GM23338 (cell line): ENCODE data around the gene GBP6. TPM values are rescaled to one million over a fixed set of nuclear protein-coding genes. Genes with fewer than 3 reads are reported as not detected.
"Not testable (repeated sequence)": the region's sequence is repeated elsewhere in the genome, so short reads cannot be mapped to it uniquely, and the experiment has no call there.

Source experiments
- ATAC-seq: fragments of 200-7000 bp; cut with Tn5 transposase; 3 replicates; pipeline ENCODE4 v1.9.1; 2020
- DNase-seq: peaks from one replicate; pipeline ENCODE4 v3.0.0-alpha.2; 2015; ENCODE audit warnings: low spot score
- H2AFZ ChIP-seq: fragments of 200-600 bp; sonication (generic); 2 replicates; pipeline ENCODE4 v1.8.0; 2016; ENCODE audit warnings: antibody characterized with exemption, mild to moderate bottlenecking, moderate library complexity
- H3F3A ChIP-seq: fragments of 200-600 bp; sonication (generic); replicated peaks from 2 replicates; pipeline ENCODE4 v1.8.0; 2017; ENCODE audit warnings: antibody characterized with exemption, mixed run types, low read depth
- H3K27ac ChIP-seq: fragments of 200-600 bp; sonication (generic); 2 replicates; pipeline ENCODE4 v1.6.1; 2016; ENCODE audit warnings: low read depth
- H3K27me3 ChIP-seq: fragments of 200-600 bp; sonication (generic); 2 replicates; pipeline ENCODE4 v1.8.0; 2016; ENCODE audit warnings: mild to moderate bottlenecking, mixed run types, moderate library complexity; ENCODE audit not compliant: insufficient read depth
- H3K36me3 ChIP-seq: fragments of 200-600 bp; sonication (generic); 2 replicates; pipeline ENCODE4 v1.8.0; 2016; ENCODE audit warnings: mild to moderate bottlenecking; ENCODE audit not compliant: insufficient read depth
- H3K4me1 ChIP-seq: fragments of 200-600 bp; sonication (generic); 2 replicates; pipeline ENCODE4 v1.8.0; 2016; ENCODE audit warnings: mild to moderate bottlenecking, moderate library complexity; ENCODE audit not compliant: insufficient read depth
- H3K4me2 ChIP-seq: fragments of 200-600 bp; sonication (generic); 2 replicates; pipeline ENCODE4 v1.7.1; 2017; ENCODE audit warnings: mixed run types
- H3K4me3 ChIP-seq: fragments of 200-600 bp; sonication (generic); 2 replicates; pipeline ENCODE4 v1.6.1; 2016; ENCODE audit warnings: mixed run types
- H3K79me2 ChIP-seq: fragments of 200-600 bp; sonication (generic); replicated peaks from 2 replicates; pipeline ENCODE4 v1.8.0; 2017; ENCODE audit warnings: mild to moderate bottlenecking; ENCODE audit not compliant: insufficient read depth
- H3K9me2 ChIP-seq: fragments of 200-600 bp; sonication (generic); 2 replicates; pipeline ENCODE4 v1.8.0; 2017; ENCODE audit not compliant: insufficient read depth
- H4K20me1 ChIP-seq: fragments of 200-600 bp; sonication (generic); replicated peaks from 2 replicates; pipeline ENCODE4 v1.8.0; 2017; ENCODE audit warnings: mild to moderate bottlenecking; ENCODE audit not compliant: insufficient read depth
- H3K27ac Mint-ChIP-seq: 2 replicates; pipeline ENCODE4 v1.8.0; 2020; ENCODE audit warnings: inconsistent platforms, mild to moderate bottlenecking, moderate library complexity, mixed read lengths
- H3K27me3 Mint-ChIP-seq: 3 replicates; pipeline ENCODE4 v1.8.0; 2022; ENCODE audit warnings: low read depth, mild to moderate bottlenecking, moderate library complexity, mixed read lengths, inconsistent platforms; ENCODE audit not compliant: insufficient read depth, poor library complexity
- H3K36me3 Mint-ChIP-seq: 3 replicates; pipeline ENCODE4 v1.8.0; 2021; ENCODE audit warnings: low read depth, mild to moderate bottlenecking, inconsistent platforms, moderate library complexity, mixed read lengths
- H3K4me1 Mint-ChIP-seq: 3 replicates; pipeline ENCODE4 v1.8.0; 2020; ENCODE audit warnings: mild to moderate bottlenecking, inconsistent platforms, mixed read lengths
- H3K4me3 Mint-ChIP-seq: 3 replicates; pipeline ENCODE4 v1.8.0; 2021; ENCODE audit warnings: moderate library complexity, mild to moderate bottlenecking, inconsistent platforms, mixed read lengths
- H3K9me3 Mint-ChIP-seq: 3 replicates; pipeline ENCODE4 v1.8.0; 2020; ENCODE audit warnings: moderate library complexity, mild to moderate bottlenecking, inconsistent platforms, mixed read lengths
- JUNB ChIP-seq: IDR thresholded peaks from one replicate; pipeline ENCODE4 v1.6.1; 2016; ENCODE audit warnings: antibody characterized with exemption; ENCODE audit not compliant: unreplicated experiment
- ZNF114 ChIP-seq: fragments of 250-450 bp; sonication (Bioruptor Pico); IDR thresholded peaks from 2 replicates; pipeline ENCODE4 v1.5.0; 2020; ENCODE audit warnings: mild to moderate bottlenecking, moderate library complexity
- polyA plus RNA-seq: library from polyadenylated mRNA; unstranded; fragments of >200 nt; fragmentation: Nextera tagmentation; extraction: Ambion mirVana; gene quantifications from 2 replicates; pipeline ENCODE4 v1.2.1, GENCODE V29; 2016
- total RNA-seq: library from RNA; depleted of rRNA; stranded (reverse); fragments of >200 nt; shearing (Covaris generic); gene quantifications from 2 replicates; pipeline ENCODE4 v1.2.3, GENCODE V29; 2014
- TF ChIP-seq, protein P1 (sequence below): fragments of 250-450 bp; sonication (Bioruptor Pico); IDR thresholded peaks from 2 replicates; pipeline ENCODE4 v1.5.0; 2020; ENCODE audit warnings: mild to moderate bottlenecking, moderate library complexity
- TF ChIP-seq, protein P2 (sequence below): IDR thresholded peaks from 2 replicates; pipeline ENCODE4 v1.6.1; 2016; ENCODE audit warnings: antibody characterized with exemption

Gene GBP6
- total and polyA plus RNA-seq, 2 experiments from 2014 or later: not detected

DNA sequence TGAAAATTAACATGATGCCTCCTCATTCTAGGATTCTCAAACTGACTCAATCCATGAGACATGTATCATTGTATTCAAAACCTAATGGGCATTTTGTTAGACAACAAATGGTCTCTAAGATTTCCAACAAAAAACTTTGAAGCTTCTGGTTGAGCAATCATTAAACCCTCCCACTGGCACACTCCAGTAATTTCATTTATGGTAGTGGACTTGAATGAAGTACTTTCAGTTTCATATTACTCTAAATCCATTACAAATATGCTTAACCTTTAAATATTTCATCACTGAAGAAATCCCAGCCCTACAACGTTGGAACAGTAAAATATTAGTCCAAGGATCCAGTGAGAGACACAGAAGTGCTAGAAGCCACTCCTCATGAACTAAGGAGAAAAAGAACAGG lies 43.5 kb downstream of the GBP6 start (continued):
- TF ChIP-seq, protein P1, sequence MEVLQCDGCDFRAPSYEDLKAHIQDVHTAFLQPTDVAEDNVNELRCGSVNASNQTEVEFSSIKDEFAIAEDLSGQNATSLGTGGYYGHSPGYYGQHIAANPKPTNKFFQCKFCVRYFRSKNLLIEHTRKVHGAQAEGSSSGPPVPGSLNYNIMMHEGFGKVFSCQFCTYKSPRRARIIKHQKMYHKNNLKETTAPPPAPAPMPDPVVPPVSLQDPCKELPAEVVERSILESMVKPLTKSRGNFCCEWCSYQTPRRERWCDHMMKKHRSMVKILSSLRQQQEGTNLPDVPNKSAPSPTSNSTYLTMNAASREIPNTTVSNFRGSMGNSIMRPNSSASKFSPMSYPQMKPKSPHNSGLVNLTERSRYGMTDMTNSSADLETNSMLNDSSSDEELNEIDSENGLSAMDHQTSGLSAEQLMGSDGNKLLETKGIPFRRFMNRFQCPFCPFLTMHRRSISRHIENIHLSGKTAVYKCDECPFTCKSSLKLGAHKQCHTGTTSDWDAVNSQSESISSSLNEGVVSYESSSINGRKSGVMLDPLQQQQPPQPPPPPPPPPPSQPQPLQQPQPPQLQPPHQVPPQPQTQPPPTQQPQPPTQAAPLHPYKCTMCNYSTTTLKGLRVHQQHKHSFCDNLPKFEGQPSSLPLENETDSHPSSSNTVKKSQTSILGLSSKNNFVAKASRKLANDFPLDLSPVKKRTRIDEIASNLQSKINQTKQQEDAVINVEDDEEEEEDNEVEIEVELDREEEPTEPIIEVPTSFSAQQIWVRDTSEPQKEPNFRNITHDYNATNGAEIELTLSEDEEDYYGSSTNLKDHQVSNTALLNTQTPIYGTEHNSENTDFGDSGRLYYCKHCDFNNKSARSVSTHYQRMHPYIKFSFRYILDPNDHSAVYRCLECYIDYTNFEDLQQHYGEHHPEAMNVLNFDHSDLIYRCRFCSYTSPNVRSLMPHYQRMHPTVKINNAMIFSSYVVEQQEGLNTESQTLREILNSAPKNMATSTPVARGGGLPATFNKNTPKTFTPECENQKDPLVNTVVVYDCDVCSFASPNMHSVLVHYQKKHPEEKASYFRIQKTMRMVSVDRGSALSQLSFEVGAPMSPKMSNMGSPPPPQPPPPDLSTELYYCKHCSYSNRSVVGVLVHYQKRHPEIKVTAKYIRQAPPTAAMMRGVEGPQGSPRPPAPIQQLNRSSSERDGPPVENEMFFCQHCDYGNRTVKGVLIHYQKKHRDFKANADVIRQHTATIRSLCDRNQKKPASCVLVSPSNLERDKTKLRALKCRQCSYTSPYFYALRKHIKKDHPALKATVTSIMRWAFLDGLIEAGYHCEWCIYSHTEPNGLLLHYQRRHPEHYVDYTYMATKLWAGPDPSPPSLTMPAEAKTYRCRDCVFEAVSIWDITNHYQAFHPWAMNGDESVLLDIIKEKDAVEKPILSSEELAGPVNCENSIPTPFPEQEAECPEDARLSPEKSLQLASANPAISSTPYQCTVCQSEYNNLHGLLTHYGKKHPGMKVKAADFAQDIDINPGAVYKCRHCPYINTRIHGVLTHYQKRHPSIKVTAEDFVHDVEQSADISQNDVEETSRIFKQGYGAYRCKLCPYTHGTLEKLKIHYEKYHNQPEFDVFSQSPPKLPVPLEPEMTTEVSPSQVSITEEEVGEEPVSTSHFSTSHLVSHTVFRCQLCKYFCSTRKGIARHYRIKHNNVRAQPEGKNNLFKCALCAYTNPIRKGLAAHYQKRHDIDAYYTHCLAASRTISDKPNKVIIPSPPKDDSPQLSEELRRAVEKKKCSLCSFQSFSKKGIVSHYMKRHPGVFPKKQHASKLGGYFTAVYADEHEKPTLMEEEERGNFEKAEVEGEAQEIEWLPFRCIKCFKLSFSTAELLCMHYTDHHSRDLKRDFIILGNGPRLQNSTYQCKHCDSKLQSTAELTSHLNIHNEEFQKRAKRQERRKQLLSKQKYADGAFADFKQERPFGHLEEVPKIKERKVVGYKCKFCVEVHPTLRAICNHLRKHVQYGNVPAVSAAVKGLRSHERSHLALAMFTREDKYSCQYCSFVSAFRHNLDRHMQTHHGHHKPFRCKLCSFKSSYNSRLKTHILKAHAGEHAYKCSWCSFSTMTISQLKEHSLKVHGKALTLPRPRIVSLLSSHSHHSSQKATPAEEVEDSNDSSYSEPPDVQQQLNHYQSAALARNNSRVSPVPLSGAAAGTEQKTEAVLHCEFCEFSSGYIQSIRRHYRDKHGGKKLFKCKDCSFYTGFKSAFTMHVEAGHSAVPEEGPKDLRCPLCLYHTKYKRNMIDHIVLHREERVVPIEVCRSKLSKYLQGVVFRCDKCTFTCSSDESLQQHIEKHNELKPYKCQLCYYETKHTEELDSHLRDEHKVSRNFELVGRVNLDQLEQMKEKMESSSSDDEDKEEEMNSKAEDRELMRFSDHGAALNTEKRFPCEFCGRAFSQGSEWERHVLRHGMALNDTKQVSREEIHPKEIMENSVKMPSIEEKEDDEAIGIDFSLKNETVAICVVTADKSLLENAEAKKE: no peak
- TF ChIP-seq, protein P2, sequence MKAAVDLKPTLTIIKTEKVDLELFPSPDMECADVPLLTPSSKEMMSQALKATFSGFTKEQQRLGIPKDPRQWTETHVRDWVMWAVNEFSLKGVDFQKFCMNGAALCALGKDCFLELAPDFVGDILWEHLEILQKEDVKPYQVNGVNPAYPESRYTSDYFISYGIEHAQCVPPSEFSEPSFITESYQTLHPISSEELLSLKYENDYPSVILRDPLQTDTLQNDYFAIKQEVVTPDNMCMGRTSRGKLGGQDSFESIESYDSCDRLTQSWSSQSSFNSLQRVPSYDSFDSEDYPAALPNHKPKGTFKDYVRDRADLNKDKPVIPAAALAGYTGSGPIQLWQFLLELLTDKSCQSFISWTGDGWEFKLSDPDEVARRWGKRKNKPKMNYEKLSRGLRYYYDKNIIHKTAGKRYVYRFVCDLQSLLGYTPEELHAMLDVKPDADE: no peak
- no peak for TF ChIP-seq JUNB
- no peak for TF ChIP-seq ZNF114 (CRISPR knock-in tag)

DNA sequence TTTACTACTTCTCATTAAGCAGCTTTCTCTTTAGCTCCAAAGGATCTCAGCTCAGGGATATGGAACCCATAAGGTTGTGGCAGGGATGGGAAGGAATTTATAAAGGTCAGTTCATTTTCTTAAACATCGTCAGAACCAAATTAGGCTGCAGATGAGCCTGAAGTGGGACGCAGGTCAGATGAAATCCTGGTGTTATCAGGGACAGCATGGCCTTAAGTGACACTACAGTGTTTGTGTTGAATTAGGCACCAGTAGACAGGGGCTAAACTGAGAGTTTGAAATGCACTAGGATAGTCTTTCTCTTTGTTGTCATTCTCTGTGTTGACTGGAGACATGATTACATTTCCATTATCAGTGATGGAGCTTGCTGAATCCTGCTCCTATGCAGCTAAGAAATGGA lies 43.9 kb downstream of the GBP6 start:
- H3F3A ChIP-seq, H3K79me2 ChIP-seq, H3K27ac Mint-ChIP-seq, H3K27me3 Mint-ChIP-seq, H3K36me3 Mint-ChIP-seq, H3K9me3 Mint-ChIP-seq, H3K27ac ChIP-seq, ATAC-seq, H3K4me1 Mint-ChIP-seq, H4K20me1 ChIP-seq, H3K36me3 ChIP-seq, H3K9me2 ChIP-seq, H3K4me2 ChIP-seq, DNase-seq, H3K4me3 Mint-ChIP-seq, H2AFZ ChIP-seq, H3K27me3 ChIP-seq, H3K4me1 ChIP-seq, H3K4me3 ChIP-seq: not testable (repeated sequence)
